ENCODE data around the gene ZNF557. TPM values are rescaled to one million over a fixed set of nuclear protein-coding genes. Genes with fewer than 3 reads are reported as not detected.
A peak's percentile ranks its signal among the peaks of the same experiment; 100 is the strongest.
"Not testable (repeated sequence)": the region's sequence is repeated elsewhere in the genome, so short reads cannot be mapped to it uniquely, and the experiment has no call there.

ZNF557 gene
- 5.7 TPM in 2 replicates for polyA plus RNA-seq (2013)

DNA sequence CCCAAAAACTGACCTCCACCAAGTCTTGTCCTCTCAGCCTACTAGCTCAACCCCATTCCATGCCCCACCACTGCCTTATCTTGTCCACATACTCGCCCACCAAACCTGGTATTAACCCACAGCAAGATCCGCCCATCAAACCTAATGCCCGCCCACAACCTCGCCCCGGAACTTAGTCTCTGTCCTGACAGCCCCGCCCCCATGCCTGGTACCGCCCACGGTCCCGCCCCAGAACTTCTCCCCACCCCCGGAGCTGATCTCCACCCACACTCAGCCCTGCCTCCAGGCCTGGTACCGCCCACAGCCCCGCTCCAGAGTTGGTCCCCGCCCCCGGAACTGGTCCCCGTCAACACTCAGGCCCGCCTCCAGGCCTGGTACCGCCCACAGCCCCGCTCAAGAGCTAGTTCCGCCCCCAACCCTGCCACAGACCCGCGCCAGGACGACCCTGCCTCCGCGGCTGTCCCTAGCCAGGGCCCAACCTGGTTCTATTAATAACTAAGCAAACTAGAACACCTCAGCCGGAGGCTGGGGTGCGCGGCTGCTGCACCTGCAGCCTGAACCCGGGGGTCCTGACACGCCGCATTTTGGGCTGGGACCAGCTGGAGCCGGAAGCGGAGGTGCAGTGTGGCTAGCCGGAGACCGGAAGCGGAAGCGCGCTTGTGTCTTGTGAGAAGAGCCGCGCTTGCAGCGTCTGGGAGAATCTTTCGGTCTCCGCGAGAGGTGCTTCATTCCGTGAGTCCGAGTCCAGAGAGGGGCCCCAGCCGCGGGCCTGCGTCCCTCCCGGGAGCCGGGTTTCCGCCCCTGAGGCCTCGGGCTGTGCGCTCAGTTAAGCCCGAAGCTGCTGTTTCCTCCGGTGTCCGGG is at the start of gene ZNF557:
ZNF557 (plus strand) TSS at position 662 of the 862 bp plus-strand sequence. CDS start 5,372 bp downstream, outside the sequence.
- peak within 1 kb of the TSS; percentile 99 for H3K4me2 ChIP-seq (ENCODE audit: low read length)
- H3K79me1 ChIP-seq (ENCODE audit: low read length) = peaks cover 6% of the 10 kb centered on the region
- H3K9me3 ChIP-seq (ENCODE audit: insufficient read depth, low read depth, low read length) = peaks cover 2% of the 10 kb centered on the region
- H3K4me1 ChIP-seq (ENCODE audit: control insufficient read depth in 1 of 2, insufficient read depth in 2 of 2, low read length in 2 of 2) = peaks cover 3% of the 10 kb centered on the region in 2 experiments
- H3K27me3 ChIP-seq (ENCODE audit: insufficient read depth, low read length) = no peaks in the 10 kb centered on the region
- no peak within 1 kb of the TSS for H2AK5ac ChIP-seq (ENCODE audit: low read length)
- peak within 1 kb of the TSS; percentile 99 for H4K8ac ChIP-seq (ENCODE audit: low read depth, low read length)
- peak within 1 kb of the TSS; percentile 65 for H3K4ac ChIP-seq (ENCODE audit: low read depth, low read length)
- H2BK5ac ChIP-seq (ENCODE audit: low read depth, low read length, poor library complexity) = peak within 1 kb of the TSS; percentile 88
- peak within 1 kb of the TSS; percentile 81 for H3K27ac ChIP-seq (ENCODE audit: low read depth, low read length)
- peaks cover 10 to 14% of the 10 kb centered on the region in 2 experiments for H3K36me3 ChIP-seq (ENCODE audit: control insufficient read depth in 1 of 2, insufficient read depth in 2 of 2, low read length in 2 of 2)
- H3K18ac ChIP-seq (ENCODE audit: low read length) = peak within 1 kb of the TSS; percentile 89
- H4K91ac ChIP-seq (ENCODE audit: low read depth, low read length) = peak within 1 kb of the TSS; percentile 77
- peaks cover 4% of the 10 kb centered on the region for H3K79me2 ChIP-seq (ENCODE audit: control insufficient read depth, insufficient read depth, low read length, poor library complexity)
- peak within 1 kb of the TSS; percentile 93 for H3K4me3 ChIP-seq (ENCODE audit: low read depth, low read length)
- peak within 1 kb of the TSS; percentile 96 for H2AFZ ChIP-seq (ENCODE audit: insufficient read depth, low read length, poor library complexity)
- no peak within 1 kb of the TSS for H3K23ac ChIP-seq (ENCODE audit: low read length)
- H2BK12ac ChIP-seq (ENCODE audit: low read length) = no peak within 1 kb of the TSS
- H4K12ac ChIP-seq (ENCODE audit: low read depth, low read length) = peak within 1 kb of the TSS; percentile 95
- WGBS (ENCODE audit: extremely low coverage, insufficient coverage, insufficient read length) = no CpG with 5 or more reads among the region's 56 CpGs
- DNase-seq = peak; percentile 98 to 99
- peak within 1 kb of the TSS; percentile 88 for H3K14ac ChIP-seq (ENCODE audit: low read length)
- H2BK120ac ChIP-seq (ENCODE audit: insufficient read depth, low read length, poor library complexity) = peak within 1 kb of the TSS; percentile 89
- peak within 1 kb of the TSS; percentile 93 for H3K9ac ChIP-seq (ENCODE audit: low read length)

GRCh38 chr19:7021331-7021730 is 48.2 kb upstream of the ZNF557 start, which contains the start of gene MBD3L2B:
Gene MBD3L2B, minus strand, starts transcription at chr19:7021431. Its CDS starts 34 bp downstream, at chr19:7021397.
- not testable (repeated sequence) for H3K9me3 ChIP-seq (ENCODE audit: insufficient read depth, low read depth, low read length); H3K4me2 ChIP-seq (ENCODE audit: low read length); H2BK120ac ChIP-seq (ENCODE audit: insufficient read depth, low read length, poor library complexity); H3K36me3 ChIP-seq (ENCODE audit: control insufficient read depth in 1 of 2, insufficient read depth in 2 of 2, low read length in 2 of 2); H3K4me3 ChIP-seq (ENCODE audit: low read depth, low read length); H3K79me1 ChIP-seq (ENCODE audit: low read length); H2AK5ac ChIP-seq (ENCODE audit: low read length); H3K79me2 ChIP-seq (ENCODE audit: control insufficient read depth, insufficient read depth, low read length, poor library complexity); H3K18ac ChIP-seq (ENCODE audit: low read length); H3K14ac ChIP-seq (ENCODE audit: low read length); H2BK5ac ChIP-seq (ENCODE audit: low read depth, low read length, poor library complexity); H3K27me3 ChIP-seq (ENCODE audit: insufficient read depth, low read length); H3K27ac ChIP-seq (ENCODE audit: low read depth, low read length); H2BK12ac ChIP-seq (ENCODE audit: low read length); H2AFZ ChIP-seq (ENCODE audit: insufficient read depth, low read length, poor library complexity); H3K23ac ChIP-seq (ENCODE audit: low read length); H4K91ac ChIP-seq (ENCODE audit: low read depth, low read length); H4K12ac ChIP-seq (ENCODE audit: low read depth, low read length); H3K9ac ChIP-seq (ENCODE audit: low read length); DNase-seq; H3K4me1 ChIP-seq (ENCODE audit: control insufficient read depth in 1 of 2, insufficient read depth in 2 of 2, low read length in 2 of 2); H4K8ac ChIP-seq (ENCODE audit: low read depth, low read length); H3K4ac ChIP-seq (ENCODE audit: low read depth, low read length)
- no CpG with 5 or more reads among the region's 6 CpGs for WGBS (ENCODE audit: extremely low coverage, insufficient coverage, insufficient read length)

GRCh38 chr19:7028790-7029189 is 40.7 kb upstream of the ZNF557 start:
- H3K23ac ChIP-seq (ENCODE audit: low read length); H3K27ac ChIP-seq (ENCODE audit: low read depth, low read length); H3K9me3 ChIP-seq (ENCODE audit: insufficient read depth, low read depth, low read length); H2AFZ ChIP-seq (ENCODE audit: insufficient read depth, low read length, poor library complexity); H3K27me3 ChIP-seq (ENCODE audit: insufficient read depth, low read length); H2BK12ac ChIP-seq (ENCODE audit: low read length); H4K12ac ChIP-seq (ENCODE audit: low read depth, low read length); H2BK120ac ChIP-seq (ENCODE audit: insufficient read depth, low read length, poor library complexity); H3K4me3 ChIP-seq (ENCODE audit: low read depth, low read length); H3K4ac ChIP-seq (ENCODE audit: low read depth, low read length); H3K36me3 ChIP-seq (ENCODE audit: control insufficient read depth in 1 of 2, insufficient read depth in 2 of 2, low read length in 2 of 2); H4K8ac ChIP-seq (ENCODE audit: low read depth, low read length); DNase-seq; H3K9ac ChIP-seq (ENCODE audit: low read length); H3K18ac ChIP-seq (ENCODE audit: low read length); H4K91ac ChIP-seq (ENCODE audit: low read depth, low read length); H3K14ac ChIP-seq (ENCODE audit: low read length); H3K4me1 ChIP-seq (ENCODE audit: control insufficient read depth in 1 of 2, insufficient read depth in 2 of 2, low read length in 2 of 2); H3K79me2 ChIP-seq (ENCODE audit: control insufficient read depth, insufficient read depth, low read length, poor library complexity); H2BK5ac ChIP-seq (ENCODE audit: low read depth, low read length, poor library complexity); H2AK5ac ChIP-seq (ENCODE audit: low read length); H3K79me1 ChIP-seq (ENCODE audit: low read length); H3K4me2 ChIP-seq (ENCODE audit: low read length): not testable (repeated sequence)
- WGBS (ENCODE audit: extremely low coverage, insufficient coverage, insufficient read length) = no CpG with 5 or more reads among the region's 1 CpG

DNA sequence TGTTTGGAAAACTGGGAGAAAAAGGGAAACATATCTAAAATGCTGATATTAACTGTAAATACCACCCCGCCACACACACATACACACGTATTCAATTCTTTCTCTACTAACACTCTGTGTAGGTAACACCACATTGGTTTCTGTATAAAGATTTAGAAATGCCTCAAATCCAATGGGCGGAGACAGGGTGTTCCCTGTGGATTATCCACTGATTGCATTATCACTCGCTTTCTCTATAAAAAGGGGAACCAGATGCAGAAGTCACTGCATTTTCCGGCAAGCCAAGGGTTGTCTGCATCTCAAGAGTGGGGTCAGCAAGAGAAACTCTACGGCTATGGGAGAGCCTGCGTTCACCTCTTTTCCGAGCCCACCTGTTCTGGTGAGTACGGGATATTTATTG is 39.2 kb upstream of the ZNF557 start, which contains the start of gene MBD3L5:
MBD3L5 (plus strand) TSS at position 301 of the 400 bp plus-strand sequence; CDS start at position 335, 34 bp downstream.
- H3K79me1 ChIP-seq (ENCODE audit: low read length) = not testable (repeated sequence)

More for the DNA sequence above, 39.2 kb upstream of the ZNF557 start, which contains the start of gene MBD3L5:
- not testable (repeated sequence) for H3K14ac ChIP-seq (ENCODE audit: low read length); H3K9ac ChIP-seq (ENCODE audit: low read length); H3K4ac ChIP-seq (ENCODE audit: low read depth, low read length); H2BK120ac ChIP-seq (ENCODE audit: insufficient read depth, low read length, poor library complexity); H3K4me2 ChIP-seq (ENCODE audit: low read length); H4K91ac ChIP-seq (ENCODE audit: low read depth, low read length); H3K9me3 ChIP-seq (ENCODE audit: insufficient read depth, low read depth, low read length); H3K4me3 ChIP-seq (ENCODE audit: low read depth, low read length); H3K27ac ChIP-seq (ENCODE audit: low read depth, low read length); DNase-seq; H2AFZ ChIP-seq (ENCODE audit: insufficient read depth, low read length, poor library complexity); H3K27me3 ChIP-seq (ENCODE audit: insufficient read depth, low read length); H2BK12ac ChIP-seq (ENCODE audit: low read length); H3K79me2 ChIP-seq (ENCODE audit: control insufficient read depth, insufficient read depth, low read length, poor library complexity); H3K4me1 ChIP-seq (ENCODE audit: control insufficient read depth in 1 of 2, insufficient read depth in 2 of 2, low read length in 2 of 2); H3K36me3 ChIP-seq (ENCODE audit: control insufficient read depth in 1 of 2, insufficient read depth in 2 of 2, low read length in 2 of 2); H2BK5ac ChIP-seq (ENCODE audit: low read depth, low read length, poor library complexity); H3K23ac ChIP-seq (ENCODE audit: low read length); H2AK5ac ChIP-seq (ENCODE audit: low read length); H3K18ac ChIP-seq (ENCODE audit: low read length); H4K8ac ChIP-seq (ENCODE audit: low read depth, low read length); H4K12ac ChIP-seq (ENCODE audit: low read depth, low read length)
- no CpG with 5 or more reads among the region's 9 CpGs for WGBS (ENCODE audit: extremely low coverage, insufficient coverage, insufficient read length)
